C4-2B (cell line): ENCODE data around the gene PDCD7.
"Not testable (repeated sequence)": the region's sequence is repeated elsewhere in the genome, so short reads cannot be mapped to it uniquely, and the experiment has no call there.

Source experiments
- H3K27ac ChIP-seq: fragments of 450-650 bp; 2 replicates; pipeline ENCODE4 v1.5.1; 2017
- CTCF ChIP-seq: fragments of 450-650 bp; conservative IDR thresholded peaks from 2 replicates; pipeline ENCODE4 v1.5.1; 2017; ENCODE audit warnings: mild to moderate bottlenecking
- ZFX ChIP-seq: fragments of 450-650 bp; IDR thresholded peaks from 2 replicates; pipeline ENCODE4 v1.6.1; 2017

PDCD7 gene

GRCh38 chr15:65100442-65100841 is 33.2 kb downstream of the PDCD7 start:
- TF ChIP-seq CTCF (no peak), ZFX (no peak)
- no peak overlapping the region for H3K27ac ChIP-seq

GRCh38 chr15:65099801-65100200 is 33.8 kb downstream of the PDCD7 start:
- H3K27ac ChIP-seq = not testable (repeated sequence)

- TF ChIP-seq ZFX (no peak), CTCF (no peak)
- no peak overlapping the region for H3K27ac ChIP-seq
Measured at GRCh38 chr15:65099336-65099735, 34.3 kb downstream of the PDCD7 start.

- TF ChIP-seq ZFX (no peak), CTCF (no peak)
- no peak overlapping the region for H3K27ac ChIP-seq
Measured at GRCh38 chr15:65097651-65098263, 35.9 kb downstream of the PDCD7 start.

- no peak overlapping the region for H3K27ac ChIP-seq
- TF ChIP-seq CTCF (no peak), ZFX (no peak)
Measured at GRCh38 chr15:65096481-65097385, 36.9 kb downstream of the PDCD7 start.

- no peak overlapping the region for H3K27ac ChIP-seq
- TF ChIP-seq CTCF (no peak), ZFX (no peak)
Measured at GRCh38 chr15:65095747-65096104, 37.9 kb downstream of the PDCD7 start.

- H3K27ac ChIP-seq = no peak overlapping the region
- TF ChIP-seq ZFX (no peak), CTCF (no peak)
Measured at GRCh38 chr15:65095011-65095746, 38.4 kb downstream of the PDCD7 start.
